ENCODE data around the gene DMXL1.
A peak's percentile ranks its signal among the peaks of the same experiment; 100 is the strongest.

Gene DMXL1

GRCh38 chr5:119037496-119038215 is 33.2 kb upstream of the DMXL1 start:
- Histone ChIP-seq H3K4me1 (ENCODE audit: control insufficient read depth in 1 of 2, insufficient read depth in 2 of 2, low read length in 2 of 2) (no peaks in the 10 kb centered on the region), H3K36me3 (ENCODE audit: control insufficient read depth in 1 of 2, insufficient read depth in 2 of 2, low read length in 2 of 2) (no peaks in the 10 kb centered on the region), H3K27ac (ENCODE audit: low read length) (no peak overlapping the region)

GRCh38 chr5:119048246-119048645 is 22.6 kb upstream of the DMXL1 start:
- Histone ChIP-seq H3K27me3 (ENCODE audit: low read depth, low read length) (no peaks in the 10 kb centered on the region), H3K4me1 (ENCODE audit: control insufficient read depth in 1 of 2, insufficient read depth in 2 of 2, low read length in 2 of 2) (no peaks in the 10 kb centered on the region), H3K36me3 (ENCODE audit: control insufficient read depth in 1 of 2, insufficient read depth in 2 of 2, low read length in 2 of 2) (no peaks in the 10 kb centered on the region), H3K4me3 (ENCODE audit: low read depth in 1 of 2, low read length in 2 of 2) (no peak overlapping the region), H3K27ac (ENCODE audit: low read length) (no peak overlapping the region), H3K9me3 (ENCODE audit: control insufficient read depth in 1 of 2, low read length in 2 of 2) (no peaks in the 10 kb centered on the region)

More at GRCh38 chr5:119037496-119038215, 33.2 kb upstream of the DMXL1 start:
- H3K27me3 ChIP-seq (ENCODE audit: low read depth, low read length) = no peaks in the 10 kb centered on the region
- H3K4me3 ChIP-seq (ENCODE audit: low read depth in 1 of 2, low read length in 2 of 2) = no peak overlapping the region
- no peaks in the 10 kb centered on the region for H3K9me3 ChIP-seq (ENCODE audit: control insufficient read depth in 1 of 2, low read length in 2 of 2)

GRCh38 chr5:119049824-119050449 is 20.9 kb upstream of the DMXL1 start:
- no peak overlapping the region for H3K4me3 ChIP-seq (ENCODE audit: low read depth in 1 of 2, low read length in 2 of 2)
- no peaks in the 10 kb centered on the region for H3K27me3 ChIP-seq (ENCODE audit: low read depth, low read length)
- no peaks in the 10 kb centered on the region for H3K4me1 ChIP-seq (ENCODE audit: control insufficient read depth in 1 of 2, insufficient read depth in 2 of 2, low read length in 2 of 2)
- peak overlapping the region; percentile 14 for H3K27ac ChIP-seq (ENCODE audit: low read length)
- no peaks in the 10 kb centered on the region for H3K36me3 ChIP-seq (ENCODE audit: control insufficient read depth in 1 of 2, insufficient read depth in 2 of 2, low read length in 2 of 2)
- H3K9me3 ChIP-seq (ENCODE audit: control insufficient read depth in 1 of 2, low read length in 2 of 2) = no peaks in the 10 kb centered on the region

- no peaks in the 10 kb centered on the region for H3K9me3 ChIP-seq (ENCODE audit: control insufficient read depth in 1 of 2, low read length in 2 of 2)
Measured at GRCh38 chr5:119054101-119054500, 16.8 kb upstream of the DMXL1 start.

GRCh38 chr5:119055294-119055693 is 15.6 kb upstream of the DMXL1 start:
- H3K27me3 ChIP-seq (ENCODE audit: low read depth, low read length) = no peaks in the 10 kb centered on the region
- no peak overlapping the region for H3K27ac ChIP-seq (ENCODE audit: low read length)
- H3K36me3 ChIP-seq (ENCODE audit: control insufficient read depth in 1 of 2, insufficient read depth in 2 of 2, low read length in 2 of 2) = no peaks in the 10 kb centered on the region
- H3K4me1 ChIP-seq (ENCODE audit: control insufficient read depth in 1 of 2, insufficient read depth in 2 of 2, low read length in 2 of 2) = no peaks in the 10 kb centered on the region
- H3K9me3 ChIP-seq (ENCODE audit: control insufficient read depth in 1 of 2, low read length in 2 of 2) = no peaks in the 10 kb centered on the region
- H3K4me3 ChIP-seq (ENCODE audit: low read depth in 1 of 2, low read length in 2 of 2) = no peak overlapping the region

More at GRCh38 chr5:119054101-119054500, 16.8 kb upstream of the DMXL1 start:
- no peaks in the 10 kb centered on the region for H3K36me3 ChIP-seq (ENCODE audit: control insufficient read depth in 1 of 2, insufficient read depth in 2 of 2, low read length in 2 of 2)
- H3K4me3 ChIP-seq (ENCODE audit: low read depth in 1 of 2, low read length in 2 of 2) = no peak overlapping the region
- no peak overlapping the region for H3K27ac ChIP-seq (ENCODE audit: low read length)
- H3K4me1 ChIP-seq (ENCODE audit: control insufficient read depth in 1 of 2, insufficient read depth in 2 of 2, low read length in 2 of 2) = no peaks in the 10 kb centered on the region
- no peaks in the 10 kb centered on the region for H3K27me3 ChIP-seq (ENCODE audit: low read depth, low read length)

- H3K36me3 ChIP-seq (ENCODE audit: control insufficient read depth in 1 of 2, insufficient read depth in 2 of 2, low read length in 2 of 2) = no peaks in the 10 kb centered on the region
- no peaks in the 10 kb centered on the region for H3K9me3 ChIP-seq (ENCODE audit: control insufficient read depth in 1 of 2, low read length in 2 of 2)
- no peak overlapping the region for H3K27ac ChIP-seq (ENCODE audit: low read length)
- H3K27me3 ChIP-seq (ENCODE audit: low read depth, low read length) = no peaks in the 10 kb centered on the region
- no peak overlapping the region for H3K4me3 ChIP-seq (ENCODE audit: low read depth in 1 of 2, low read length in 2 of 2)
- H3K4me1 ChIP-seq (ENCODE audit: control insufficient read depth in 1 of 2, insufficient read depth in 2 of 2, low read length in 2 of 2) = no peaks in the 10 kb centered on the region
Measured at GRCh38 chr5:119058979-119059529, 11.8 kb upstream of the DMXL1 start.

GRCh38 chr5:119059740-119060255 is 11.1 kb upstream of the DMXL1 start:
- no peak overlapping the region for H3K4me3 ChIP-seq (ENCODE audit: low read depth in 1 of 2, low read length in 2 of 2)
- H3K27ac ChIP-seq (ENCODE audit: low read length) = no peak overlapping the region
- no peaks in the 10 kb centered on the region for H3K27me3 ChIP-seq (ENCODE audit: low read depth, low read length)
- no peaks in the 10 kb centered on the region for H3K9me3 ChIP-seq (ENCODE audit: control insufficient read depth in 1 of 2, low read length in 2 of 2)
- H3K4me1 ChIP-seq (ENCODE audit: control insufficient read depth in 1 of 2, insufficient read depth in 2 of 2, low read length in 2 of 2) = no peaks in the 10 kb centered on the region
- no peaks in the 10 kb centered on the region for H3K36me3 ChIP-seq (ENCODE audit: control insufficient read depth in 1 of 2, insufficient read depth in 2 of 2, low read length in 2 of 2)

- Histone ChIP-seq H3K27ac (ENCODE audit: low read length) (no peak overlapping the region), H3K36me3 (ENCODE audit: control insufficient read depth in 1 of 2, insufficient read depth in 2 of 2, low read length in 2 of 2) (no peaks in the 10 kb centered on the region), H3K27me3 (ENCODE audit: low read depth, low read length) (no peaks in the 10 kb centered on the region), H3K4me1 (ENCODE audit: control insufficient read depth in 1 of 2, insufficient read depth in 2 of 2, low read length in 2 of 2) (no peaks in the 10 kb centered on the region), H3K9me3 (ENCODE audit: control insufficient read depth in 1 of 2, low read length in 2 of 2) (no peaks in the 10 kb centered on the region), H3K4me3 (ENCODE audit: low read depth in 1 of 2, low read length in 2 of 2) (no peak overlapping the region)
Measured at GRCh38 chr5:119063579-119064379, 7.1 kb upstream of the DMXL1 start.

- H3K27me3 ChIP-seq (ENCODE audit: low read depth, low read length) = no peaks in the 10 kb centered on the region
Measured at GRCh38 chr5:119067450-119067849, 3.4 kb upstream of the DMXL1 start.

GRCh38 chr5:119070578-119070827 is 384 bp upstream of the DMXL1 start:
- Histone ChIP-seq H3K36me3 (ENCODE audit: control insufficient read depth in 1 of 2, insufficient read depth in 2 of 2, low read length in 2 of 2) (no peaks in the 10 kb centered on the region), H3K27me3 (ENCODE audit: low read depth, low read length) (no peaks in the 10 kb centered on the region), H3K4me1 (ENCODE audit: control insufficient read depth in 1 of 2, insufficient read depth in 2 of 2, low read length in 2 of 2) (peaks cover 3 to 26% of the 10 kb centered on the region in 2 donors), H3K9me3 (ENCODE audit: control insufficient read depth in 1 of 2, low read length in 2 of 2) (no peaks in the 10 kb centered on the region), H3K27ac (ENCODE audit: low read length) (peak overlapping the region; percentile 99), H3K4me3 (ENCODE audit: low read depth in 1 of 2, low read length in 2 of 2) (peak overlapping the region; percentile 81 to 98)

More at GRCh38 chr5:119067450-119067849, 3.4 kb upstream of the DMXL1 start:
- no peaks in the 10 kb centered on the region for H3K36me3 ChIP-seq (ENCODE audit: control insufficient read depth in 1 of 2, insufficient read depth in 2 of 2, low read length in 2 of 2)
- H3K4me3 ChIP-seq (ENCODE audit: low read depth in 1 of 2, low read length in 2 of 2) = no peak overlapping the region
- H3K4me1 ChIP-seq (ENCODE audit: control insufficient read depth in 1 of 2, insufficient read depth in 2 of 2, low read length in 2 of 2) = peaks cover 0 to 7% of the 10 kb centered on the region in 2 donors
- no peak overlapping the region for H3K27ac ChIP-seq (ENCODE audit: low read length)
- no peaks in the 10 kb centered on the region for H3K9me3 ChIP-seq (ENCODE audit: control insufficient read depth in 1 of 2, low read length in 2 of 2)

GRCh38 chr5:119071561-119071995 is 691 bp downstream of the DMXL1 start:
- H3K27ac ChIP-seq (ENCODE audit: low read length) = peak overlapping the region; percentile 99
- H3K4me3 ChIP-seq (ENCODE audit: low read depth in 1 of 2, low read length in 2 of 2) = peak overlapping the region; percentile 81 to 98
- no peaks in the 10 kb centered on the region for H3K9me3 ChIP-seq (ENCODE audit: control insufficient read depth in 1 of 2, low read length in 2 of 2)
- no peaks in the 10 kb centered on the region for H3K36me3 ChIP-seq (ENCODE audit: control insufficient read depth in 1 of 2, insufficient read depth in 2 of 2, low read length in 2 of 2)
- H3K27me3 ChIP-seq (ENCODE audit: low read depth, low read length) = no peaks in the 10 kb centered on the region
- peaks cover 8 to 30% of the 10 kb centered on the region in 2 donors for H3K4me1 ChIP-seq (ENCODE audit: control insufficient read depth in 1 of 2, insufficient read depth in 2 of 2, low read length in 2 of 2)

All from muscle layer of duodenum (tissue), 2 donors.